HEK293 (cell line): ENCODE results near the gene HINT2.

ENCODE experiments used
- CTCF ChIA-PET: fragments of 350-600 bp; formaldehyde crosslinking; extraction: SDS; loops from one replicate; lab custom pipeline; 2021; ENCODE audit warnings: antibody characterized with exemption; lab: Yijun Ruan, JAX
- POLR2A ChIA-PET: fragments of 300-600 bp; formaldehyde crosslinking; extraction: SDS; loops from one replicate; lab custom pipeline; 2020; ENCODE audit warnings: antibody characterized with exemption, inconsistent platforms; lab: Yijun Ruan, JAX
- H3K27ac ChIP-seq: fragments of 200-500 bp; sonication (Bioruptor generic); 2 replicates; pipeline ENCODE4 v1.5.1; 2014; ENCODE audit warnings: low read depth, low read length, control low read depth, inconsistent platforms; ENCODE audit errors: extremely low read depth
- H3K36me3 ChIP-seq, 2 experiments: fragments of 200-500 bp in 1 of 2; sonication (Bioruptor generic) in 1 of 2; 1 replicate in 1 of 2; 2 replicates in 1 of 2; pipeline ENCODE4 v1.5.1; 2014 to 2017; ENCODE audit warnings: inconsistent platforms in 2 of 2, low read length in 2 of 2; ENCODE audit not compliant: control insufficient read depth in 2 of 2, insufficient read depth in 1 of 2
- H3K4me1 ChIP-seq: fragments of 200-500 bp; sonication (Bioruptor generic); 2 replicates; pipeline ENCODE4 v1.5.1; 2014; ENCODE audit warnings: mild to moderate bottlenecking, low read length, inconsistent platforms; ENCODE audit not compliant: control insufficient read depth, insufficient read depth
- H3K4me3 ChIP-seq: 2 replicates; pipeline ENCODE4 v1.5.1; 2011; ENCODE audit warnings: low read depth, mild to moderate bottlenecking, control low read depth, low read length, moderate library complexity
- H3K9me3 ChIP-seq: fragments of 200-500 bp; sonication (Bioruptor generic); 2 replicates; pipeline ENCODE4 v1.5.1; 2014; ENCODE audit warnings: low read depth, low read length, inconsistent platforms; ENCODE audit not compliant: control insufficient read depth, insufficient read depth
- AEBP2 ChIP-seq: fragments of 450-650 bp; formaldehyde crosslinking; IDR thresholded peaks from 2 replicates; pipeline ENCODE4 v1.5.1; 2016; ENCODE audit warnings: missing biosample characterization, missing genetic modification characterization, borderline replicate concordance
- INSM2 ChIP-seq: fragments of 450-650 bp; formaldehyde crosslinking; IDR thresholded peaks from 2 replicates; pipeline ENCODE4 v1.5.1; 2016; ENCODE audit warnings: missing biosample characterization, missing genetic modification characterization
- REST ChIP-seq: fragments of 450-650 bp; formaldehyde crosslinking; IDR thresholded peaks from 2 replicates; pipeline ENCODE4 v1.5.1; 2016; ENCODE audit warnings: missing biosample characterization, missing genetic modification characterization
- SP7 ChIP-seq: fragments of 450-650 bp; formaldehyde crosslinking; IDR thresholded peaks from 2 replicates; pipeline ENCODE4 v1.5.1; 2016; ENCODE audit warnings: missing biosample characterization, missing genetic modification characterization
- YY1 ChIP-seq: fragments of 450-650 bp; formaldehyde crosslinking; IDR thresholded peaks from 2 replicates; pipeline ENCODE4 v1.5.1; 2018; ENCODE audit warnings: missing biosample characterization, missing genetic modification characterization
- ZBTB17 ChIP-seq: fragments of 450-650 bp; formaldehyde crosslinking; IDR thresholded peaks from 2 replicates; pipeline ENCODE4 v1.5.1; 2016; ENCODE audit warnings: missing biosample characterization, missing genetic modification characterization
- ZBTB6 ChIP-seq: fragments of 450-650 bp; formaldehyde crosslinking; IDR thresholded peaks from 2 replicates; pipeline ENCODE4 v1.5.1; 2017; ENCODE audit warnings: missing biosample characterization, missing genetic modification characterization
- ZNF16 ChIP-seq: fragments of 450-650 bp; formaldehyde crosslinking; IDR thresholded peaks from 2 replicates; pipeline ENCODE4 v1.5.1; 2016; ENCODE audit warnings: low read depth, missing biosample characterization, missing genetic modification characterization
- ZNF211 ChIP-seq: fragments of 450-650 bp; formaldehyde crosslinking; IDR thresholded peaks from 2 replicates; pipeline ENCODE4 v1.5.1; 2016; ENCODE audit warnings: low read depth, missing biosample characterization, missing genetic modification characterization
- ZNF266 ChIP-seq: fragments of 450-650 bp; formaldehyde crosslinking; IDR thresholded peaks from 2 replicates; pipeline ENCODE4 v1.5.1; 2016; ENCODE audit warnings: missing biosample characterization, missing genetic modification characterization, low read depth
- ZNF324 ChIP-seq: fragments of 450-650 bp; formaldehyde crosslinking; IDR thresholded peaks from 2 replicates; pipeline ENCODE4 v1.5.1; 2016; ENCODE audit warnings: missing biosample characterization, missing genetic modification characterization
- ZNF335 ChIP-seq: fragments of 450-650 bp; formaldehyde crosslinking; conservative IDR thresholded peaks from 2 replicates; pipeline ENCODE4 v1.5.1; 2016; ENCODE audit warnings: missing biosample characterization, missing genetic modification characterization
- ZNF341 ChIP-seq: fragments of 450-650 bp; formaldehyde crosslinking; IDR thresholded peaks from 2 replicates; pipeline ENCODE4; 2016; ENCODE audit warnings: low read depth, missing biosample characterization, missing genetic modification characterization
- ZNF529 ChIP-seq: fragments of 450-650 bp; formaldehyde crosslinking; IDR thresholded peaks from 2 replicates; pipeline ENCODE4 v1.5.1; 2017; ENCODE audit warnings: missing genetic modification characterization, missing biosample characterization; ENCODE audit not compliant: insufficient replicate concordance
- ZNF558 ChIP-seq: fragments of 450-650 bp; formaldehyde crosslinking; IDR thresholded peaks from 2 replicates; pipeline ENCODE4 v1.5.1; 2016; ENCODE audit warnings: missing biosample characterization, missing genetic modification characterization
- ZNF561 ChIP-seq: fragments of 450-650 bp; IDR thresholded peaks from 2 replicates; pipeline ENCODE4 v1.5.1; 2018; ENCODE audit warnings: missing biosample characterization, missing genetic modification characterization, borderline replicate concordance
- ZNF571 ChIP-seq: fragments of 450-650 bp; formaldehyde crosslinking; IDR thresholded peaks from 2 replicates; pipeline ENCODE4 v1.5.0; 2017; ENCODE audit warnings: missing biosample characterization, missing genetic modification characterization
- ZNF600 ChIP-seq: fragments of 450-650 bp; formaldehyde crosslinking; IDR thresholded peaks from 2 replicates; pipeline ENCODE4 v1.5.1; 2016; ENCODE audit warnings: missing biosample characterization, missing genetic modification characterization
- ZNF639 ChIP-seq: fragments of 450-650 bp; formaldehyde crosslinking; IDR thresholded peaks from 2 replicates; pipeline ENCODE4 v1.5.1; 2016; ENCODE audit warnings: missing biosample characterization, missing genetic modification characterization

HINT2 gene

GRCh38 chr9:35771075-35771433 is 43.8 kb downstream of the HINT2 start:
- POLR2A ChIA-PET = interaction anchor here (0.5 kb wide), 1 partner anchor 795 kb away, joined by 4 read pairs; no protein-coding TSS in a partner anchor
- Histone ChIP-seq H3K4me1 (peaks cover 18% of the 10 kb centered on the region), H3K4me3 (no peak overlapping the region), H3K36me3 (no peaks in the 10 kb centered on the region), H3K9me3 (no peaks in the 10 kb centered on the region), H3K27ac (no peak overlapping the region)
- TF ChIP-seq ZNF16 (tag by site-specific recombination) (no peak), ZNF600 (tag by site-specific recombination) (0 out of 2 replicates have a peak, but pooled peaks have one; percentile 9)
- CTCF ChIA-PET = interaction anchor here (0.6 to 2.8 kb wide), 8 partner anchors 10 to 184 kb away, joined by 3 to 18 read pairs (median 3); no protein-coding TSS in a partner anchor

- Histone ChIP-seq H3K4me3 (no peak overlapping the region), H3K4me1 (peaks cover 15% of the 10 kb centered on the region), H3K36me3 (no peaks in the 10 kb centered on the region), H3K9me3 (no peaks in the 10 kb centered on the region), H3K27ac (no peak overlapping the region)
- ChIA-PET CTCF (interaction anchor here (0.7 to 1.5 kb wide), 5 partner anchors 12 to 217 kb away, joined by 3 to 9 read pairs (median 3); no protein-coding TSS in a partner anchor), POLR2A (interaction anchor here (1.3 kb wide), 1 partner anchor 9 kb away, joined by 4 read pairs; no protein-coding TSS in a partner anchor)
- TF ChIP-seq ZBTB17 (tag by site-specific recombination) = no peak
- TF ChIP-seq ZNF571 (tag by site-specific recombination) = no peak
- no peak for TF ChIP-seq ZNF335
- TF ChIP-seq ZNF639 (tag by site-specific recombination) = no peak
- no peak for TF ChIP-seq ZBTB6
- TF ChIP-seq REST (tag by site-specific recombination) = no peak
- TF ChIP-seq AEBP2 (tag by site-specific recombination) = no peak
- TF ChIP-seq SP7 (tag by site-specific recombination) = no peak
- no peak for TF ChIP-seq INSM2 (tag by site-specific recombination)
- TF ChIP-seq YY1 (tag by site-specific recombination) = no peak
- no peak for TF ChIP-seq ZNF211 (tag by site-specific recombination)
- no peak for TF ChIP-seq ZNF341 (tag by site-specific recombination)
- TF ChIP-seq ZNF558 (tag by site-specific recombination) = no peak
- TF ChIP-seq ZNF529 (tag by site-specific recombination) = no peak
- no peak for TF ChIP-seq ZNF266 (tag by site-specific recombination)
- TF ChIP-seq ZNF324 (tag by site-specific recombination) = no peak
- no peak for TF ChIP-seq ZNF561 (tag by site-specific recombination)
These were observed 45.1 kb downstream of the HINT2 start for GRCh38 chr9:35769763-35770162.
